Measurements from ENCODE around the gene POU6F2.

DNA sequence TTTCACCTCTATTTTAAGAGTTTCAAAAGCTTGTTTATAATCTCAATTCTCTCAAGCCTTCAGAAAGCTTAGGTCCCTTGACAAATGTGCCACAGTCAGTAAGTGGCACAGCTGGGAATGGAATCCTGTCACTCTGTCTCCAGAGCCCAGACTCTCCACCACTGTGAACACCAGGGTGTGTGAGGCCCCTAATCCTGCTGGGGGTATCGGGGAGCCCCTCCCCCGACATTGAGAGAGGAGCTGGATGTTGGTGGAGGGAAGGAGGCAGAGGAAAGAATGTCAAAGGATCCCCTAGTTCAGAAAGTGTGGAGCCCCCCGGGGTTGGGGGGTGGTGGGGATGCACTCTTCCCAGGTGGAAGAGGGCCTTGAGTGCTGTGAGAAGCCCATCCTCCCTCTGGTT lies 454.7 kb downstream of the POU6F2 start:
- TF ChIP-seq, protein P1, sequence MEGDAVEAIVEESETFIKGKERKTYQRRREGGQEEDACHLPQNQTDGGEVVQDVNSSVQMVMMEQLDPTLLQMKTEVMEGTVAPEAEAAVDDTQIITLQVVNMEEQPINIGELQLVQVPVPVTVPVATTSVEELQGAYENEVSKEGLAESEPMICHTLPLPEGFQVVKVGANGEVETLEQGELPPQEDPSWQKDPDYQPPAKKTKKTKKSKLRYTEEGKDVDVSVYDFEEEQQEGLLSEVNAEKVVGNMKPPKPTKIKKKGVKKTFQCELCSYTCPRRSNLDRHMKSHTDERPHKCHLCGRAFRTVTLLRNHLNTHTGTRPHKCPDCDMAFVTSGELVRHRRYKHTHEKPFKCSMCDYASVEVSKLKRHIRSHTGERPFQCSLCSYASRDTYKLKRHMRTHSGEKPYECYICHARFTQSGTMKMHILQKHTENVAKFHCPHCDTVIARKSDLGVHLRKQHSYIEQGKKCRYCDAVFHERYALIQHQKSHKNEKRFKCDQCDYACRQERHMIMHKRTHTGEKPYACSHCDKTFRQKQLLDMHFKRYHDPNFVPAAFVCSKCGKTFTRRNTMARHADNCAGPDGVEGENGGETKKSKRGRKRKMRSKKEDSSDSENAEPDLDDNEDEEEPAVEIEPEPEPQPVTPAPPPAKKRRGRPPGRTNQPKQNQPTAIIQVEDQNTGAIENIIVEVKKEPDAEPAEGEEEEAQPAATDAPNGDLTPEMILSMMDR (conservative IDR thresholded peaks at IDR 0.05; ENCODE audit: low read length) = no peak
- TF ChIP-seq EZH2phosphoT487 (IDR thresholded peaks at IDR 0.05; ENCODE audit: borderline replicate concordance) = no peak

Measured in Loucy (cell line).